GM19455 (cell line): ENCODE measurements around the gene CELF2.

Experiments used
- ATAC-seq: cut with Tn5 transposase; IDR thresholded peaks from one replicate; pipeline ENCODE4 v1.9.1; 2021; ENCODE audit not compliant: unreplicated experiment

Gene CELF2

DNA sequence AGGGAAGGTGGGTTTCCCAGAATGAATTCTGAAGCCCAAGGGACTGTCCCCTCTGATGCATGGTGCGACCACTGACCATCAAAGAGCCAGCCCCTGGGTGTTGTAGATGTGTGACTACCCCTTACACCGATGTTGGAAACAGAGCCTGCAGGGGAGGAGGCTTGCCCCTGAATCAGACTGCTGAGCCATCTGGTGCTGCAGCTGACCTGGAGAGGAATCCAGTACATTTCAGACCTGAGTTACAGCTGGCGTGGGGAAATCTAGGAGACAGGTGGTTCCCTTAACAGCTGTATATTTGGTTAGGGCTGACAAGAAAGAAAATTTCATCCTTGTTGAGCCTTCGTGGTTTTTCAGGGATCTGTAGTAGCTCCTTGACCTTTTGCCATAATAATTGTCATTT is 195.5 kb downstream of the CELF2 start:
- ATAC-seq = no peak

DNA sequence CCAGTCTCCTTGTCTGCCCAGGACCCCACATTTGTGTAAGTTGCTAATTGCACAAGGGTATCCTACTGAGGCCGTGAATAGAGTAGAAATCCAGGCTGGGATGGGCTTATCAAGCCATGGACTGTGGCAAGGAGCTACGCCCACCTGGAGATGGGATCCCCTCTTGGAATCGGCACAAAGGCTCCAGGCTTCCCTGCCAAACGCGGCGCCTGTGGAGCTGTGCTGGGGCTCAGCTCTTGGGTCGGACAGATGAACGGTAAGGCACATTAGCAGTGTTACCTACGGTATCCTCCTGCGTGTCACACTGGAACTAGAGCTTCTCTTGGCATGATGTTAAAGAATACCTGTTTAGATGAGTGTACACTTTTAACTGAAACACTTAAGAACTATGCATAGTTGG is 196.7 kb downstream of the CELF2 start:
- no peak for ATAC-seq

DNA sequence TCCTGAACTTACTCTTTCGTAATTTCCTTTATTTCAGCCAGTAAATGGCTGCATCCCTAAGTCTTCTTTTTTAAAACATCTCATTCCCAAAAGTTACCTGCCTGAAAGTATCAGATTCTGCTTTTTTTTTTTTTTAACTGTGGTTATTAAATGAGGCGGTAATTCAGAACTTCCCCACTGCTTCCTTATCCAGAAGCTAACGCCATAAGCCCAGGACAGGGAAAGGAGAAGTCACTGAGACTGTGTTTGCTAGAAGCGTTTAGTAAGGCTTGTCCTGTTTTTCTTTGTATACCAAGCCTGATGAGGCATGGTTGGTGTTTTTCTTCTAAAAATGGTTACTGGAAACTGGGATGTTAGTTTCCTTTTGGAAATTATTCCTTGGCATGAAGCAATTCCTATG is 197.8 kb downstream of the CELF2 start:
- no peak for ATAC-seq

DNA sequence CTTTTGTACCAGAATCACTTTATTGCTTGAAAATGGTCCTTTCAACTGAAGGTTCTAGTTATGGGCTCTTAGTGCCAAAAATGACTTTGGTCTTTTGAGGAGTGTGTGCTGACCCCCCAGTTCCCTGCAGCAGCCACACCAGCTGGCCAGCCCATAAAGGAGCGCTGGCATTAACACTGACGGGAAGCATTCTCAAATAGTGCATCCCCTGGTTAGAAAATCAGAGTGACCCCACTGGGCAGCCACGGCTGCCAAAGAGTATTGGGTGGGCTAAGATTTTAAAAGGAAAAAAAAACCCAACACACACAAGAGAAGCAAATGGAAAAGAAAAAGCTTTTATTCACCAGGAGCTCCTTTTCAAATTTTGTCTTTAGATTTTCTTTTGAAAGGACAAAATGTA is 199.8 kb downstream of the CELF2 start:
- no peak for ATAC-seq

DNA sequence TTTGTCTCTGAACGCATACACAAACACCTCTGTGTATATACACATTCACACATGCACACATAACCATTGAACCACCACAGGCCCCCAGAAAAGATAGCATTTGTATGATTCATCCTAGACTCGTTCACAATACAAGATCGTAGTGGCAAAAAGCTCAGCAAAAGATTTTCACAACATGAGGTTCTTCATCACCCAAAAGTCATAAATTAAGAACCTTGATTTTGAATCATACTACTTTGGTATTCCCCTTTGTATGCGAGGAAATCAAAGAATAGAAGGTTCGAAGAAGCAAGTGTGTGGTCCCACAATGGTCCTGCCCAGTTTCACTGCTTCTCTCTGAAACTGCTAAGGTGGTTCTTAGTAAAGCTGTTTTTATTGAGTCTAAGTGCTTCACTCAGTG is 200.7 kb downstream of the CELF2 start:
- ATAC-seq = no peak

- ATAC-seq = no peak
Measured at GRCh38 chr10:11219431-11219830, 201.8 kb downstream of the CELF2 start.

- ATAC-seq = no peak
Measured at GRCh38 chr10:11223081-11223480, 205.4 kb downstream of the CELF2 start.

GRCh38 chr10:11223507-11224140 is 206.0 kb downstream of the CELF2 start:
- no peak for ATAC-seq

DNA sequence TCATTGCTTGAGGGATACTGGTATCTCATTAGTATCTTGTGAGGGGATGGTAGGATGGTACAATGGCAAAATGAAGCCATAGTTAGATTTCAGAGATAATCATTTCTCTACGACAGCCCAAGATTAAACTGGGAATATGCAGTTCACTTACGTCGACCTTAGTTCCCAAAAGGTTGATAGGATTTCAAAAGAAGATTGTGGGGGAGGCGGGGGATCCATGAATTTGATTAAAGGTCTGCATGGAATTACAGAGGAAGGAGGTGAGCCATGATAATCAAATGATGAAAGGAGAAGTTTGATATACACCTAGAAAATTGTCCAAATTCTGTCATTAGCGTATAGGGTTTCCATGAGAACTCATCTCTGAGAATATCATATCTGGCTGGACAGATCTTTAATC is 206.6 kb downstream of the CELF2 start:
- ATAC-seq = no peak

- no peak for ATAC-seq
Measured at GRCh38 chr10:11224792-11225416, 207.2 kb downstream of the CELF2 start.

- ATAC-seq = peak; percentile 54
Measured at GRCh38 chr10:11225935-11226334, 208.3 kb downstream of the CELF2 start.

- ATAC-seq = peak; percentile 46
Measured at GRCh38 chr10:11227103-11227502, 209.4 kb downstream of the CELF2 start.

GRCh38 chr10:11229893-11230292 is 212.2 kb downstream of the CELF2 start:
- ATAC-seq = no peak

DNA sequence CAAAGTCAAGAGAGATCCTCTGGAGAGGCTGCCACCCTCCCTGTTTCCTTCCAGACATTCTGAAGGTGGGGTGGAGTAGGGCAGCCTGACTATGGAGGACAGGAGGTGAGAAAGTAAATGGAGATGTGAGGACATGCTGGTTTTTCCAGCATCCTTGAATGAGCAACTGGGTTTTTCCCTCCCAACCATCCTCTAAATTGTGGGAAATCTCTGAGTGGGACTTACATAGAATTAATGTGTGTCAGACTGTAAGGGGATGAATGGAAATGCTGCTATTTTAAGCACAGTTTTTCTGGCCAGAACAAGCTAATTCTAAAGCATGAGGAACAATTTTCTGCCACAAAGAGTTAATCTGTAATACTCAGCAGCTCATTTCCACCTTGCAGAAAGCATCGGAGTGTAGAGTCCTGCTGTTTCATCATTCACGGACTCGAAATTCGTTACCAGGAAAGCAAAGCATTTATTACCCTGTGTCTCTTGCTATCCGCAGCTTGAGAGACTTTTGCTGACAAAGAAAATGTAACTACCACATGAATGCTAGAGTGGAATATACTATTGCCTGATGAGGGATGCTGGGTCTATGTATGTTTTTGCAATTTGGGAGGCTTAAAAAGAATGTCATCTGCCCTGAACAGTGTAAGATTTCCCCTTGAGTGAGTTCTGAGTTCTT is 213.0 kb downstream of the CELF2 start:
- no peak for ATAC-seq

- no peak for ATAC-seq
Measured at GRCh38 chr10:11231285-11231684, 213.6 kb downstream of the CELF2 start.

DNA sequence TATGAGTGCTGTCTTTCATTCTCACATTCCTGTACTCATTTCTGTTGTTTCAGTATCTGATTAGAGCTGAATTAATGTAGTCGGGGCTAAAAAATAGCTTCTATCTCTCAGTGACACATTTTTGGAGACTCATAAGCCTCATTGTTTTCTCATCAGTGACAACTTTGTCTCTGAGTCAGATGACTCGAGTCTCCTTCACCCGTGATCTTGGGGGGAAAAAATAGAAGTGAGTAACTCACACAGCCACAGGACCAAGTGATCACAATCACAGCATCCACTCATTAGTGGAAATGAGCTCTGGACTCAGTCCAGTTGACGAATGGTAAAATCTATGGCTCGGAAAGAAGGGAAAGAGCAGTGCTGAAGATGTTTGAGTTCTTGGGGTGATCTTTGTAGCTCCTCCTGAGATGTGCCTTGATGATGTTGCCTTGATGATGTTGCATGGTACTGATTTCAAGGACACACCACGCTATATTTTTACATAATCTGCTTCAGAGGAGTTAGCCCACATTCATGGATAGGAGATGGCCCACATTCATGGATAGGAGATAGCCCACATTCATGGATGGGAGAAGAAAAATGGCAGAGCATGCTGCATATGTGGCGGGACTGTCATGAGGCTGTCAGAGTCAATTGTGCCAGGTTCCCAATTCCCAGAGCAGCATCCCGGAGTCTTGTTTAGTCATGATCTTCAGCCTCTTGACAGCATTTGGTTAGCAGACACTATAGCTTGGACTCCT is 214.7 kb downstream of the CELF2 start:
- ATAC-seq = no peak

DNA sequence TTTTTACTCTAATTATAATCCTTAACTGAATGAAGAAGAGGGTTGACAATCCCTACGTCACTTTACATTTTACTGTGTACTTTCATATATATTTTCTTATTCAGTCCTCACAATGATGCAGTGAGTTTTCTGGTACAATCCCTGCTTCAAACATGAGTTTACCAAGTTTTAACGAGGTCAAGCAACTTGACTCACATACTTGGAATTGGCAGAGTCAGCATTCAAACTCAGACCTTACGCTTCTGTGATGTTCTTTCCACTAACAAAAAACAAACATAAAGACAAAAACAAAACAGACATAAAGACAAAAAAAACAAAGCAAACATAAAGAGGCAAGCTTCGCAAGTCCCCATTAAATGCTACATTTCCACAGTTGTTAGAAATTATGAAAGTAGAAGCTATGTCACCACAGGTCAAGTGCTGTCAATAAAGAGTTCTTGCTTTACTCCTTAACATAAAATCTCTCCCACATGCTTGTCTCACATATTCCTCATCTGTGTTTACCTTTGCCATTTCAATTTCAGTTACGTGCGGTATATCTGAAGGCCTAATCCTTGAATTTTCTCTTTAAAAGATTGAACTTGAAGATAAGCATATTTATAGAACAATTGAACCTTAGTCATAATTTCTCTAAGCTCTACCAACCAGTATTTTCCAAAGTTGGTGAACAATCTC is 217.3 kb downstream of the CELF2 start:
- no peak for ATAC-seq

GRCh38 chr10:11235771-11236170 is 218.1 kb downstream of the CELF2 start:
- no peak for ATAC-seq

DNA sequence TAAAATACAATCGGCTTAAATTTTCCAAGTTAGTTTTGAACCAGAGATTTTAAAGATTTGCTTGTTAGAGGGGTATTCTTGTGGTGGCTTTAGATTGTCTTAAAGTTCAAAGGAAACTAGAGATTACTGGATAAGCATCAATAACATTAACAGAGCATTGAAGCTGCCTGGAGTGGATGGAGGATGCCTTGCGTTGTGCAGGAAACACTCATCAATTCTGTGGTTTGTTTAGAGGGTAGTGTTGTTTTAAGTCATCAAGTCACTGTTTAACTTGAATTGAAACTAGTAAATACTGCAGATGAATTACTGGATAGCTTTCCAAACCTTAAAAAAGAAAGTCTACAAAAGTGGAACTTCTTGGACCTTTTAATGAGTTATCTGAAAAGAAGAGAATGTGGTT is 218.6 kb downstream of the CELF2 start:
- peak; percentile 63 for ATAC-seq

DNA sequence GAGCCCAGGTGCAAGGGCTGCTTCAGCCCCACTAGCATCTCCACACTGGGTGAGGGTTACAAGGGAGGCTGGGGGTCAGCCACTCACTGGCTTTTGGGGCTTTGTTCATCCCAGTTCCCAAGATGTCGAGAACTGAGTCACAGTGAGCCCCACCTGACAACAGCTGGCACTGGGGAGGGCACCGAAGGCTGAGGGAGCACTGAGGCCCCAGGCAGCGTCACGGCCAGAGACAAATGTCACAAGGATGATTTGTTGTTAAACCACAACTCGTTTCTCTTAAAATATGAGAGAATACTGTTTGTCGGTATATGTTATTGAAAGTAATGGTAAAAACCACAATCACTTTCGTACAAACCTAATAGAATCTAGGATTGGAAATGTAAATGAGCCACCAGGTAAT is 219.9 kb downstream of the CELF2 start:
- peak; percentile 45 for ATAC-seq

GRCh38 chr10:11238893-11239292 is 221.2 kb downstream of the CELF2 start:
- no peak for ATAC-seq
